K562 (cell line): ENCODE data around the gene ID1. TPM values are rescaled to one million over a fixed set of nuclear protein-coding genes. Genes with fewer than 3 reads are reported as not detected.

Experiments
- ATAC-seq: fragments of 200-7000 bp; cut with Tn5 transposase; 3 replicates; pipeline ENCODE4 v1.9.1; 2020; ENCODE audit warnings: moderate library complexity
- BruUV-seq: library from RNA; stranded (reverse); fragments of 400-500 nt; replicated peaks from 2 replicates; lab custom pipeline; 2021; lab: Mats Ljungman, UMichigan
- CTCF ChIA-PET: fragments of 300-600 bp; formaldehyde crosslinking; extraction: SDS; loops from one replicate; lab custom pipeline; 2021; ENCODE audit warnings: low intra/inter-chr PET ratio; lab: Yijun Ruan, JAX
- POLR2A ChIA-PET: fragments of 300-600, 350-650 bp; sonication (Branson Sonifier 250); formaldehyde crosslinking; extraction: SDS; loops from one replicate; lab custom pipeline; 2021; ENCODE audit warnings: antibody characterized with exemption, inconsistent platforms; lab: Yijun Ruan, JAX
- DNase-seq, 4 experiments: peaks; one replicate each; pipeline versions ENCODE4 v3.0.0 to v3.0.0-alpha.2; 2011 to 2018; ENCODE audit warnings: low spot score in 3 of 4, mixed read lengths in 3 of 4; ENCODE audit errors: extremely low read depth in 1 of 4
- FAIRE-seq: peaks from 2 replicates; lab custom pipeline; 2011; peaks lifted over from hg19 to GRCh38; lab: Jason Lieb, UNC
- H2AFZ ChIP-seq: 2 replicates; pipeline ENCODE4 v1.6.0; 2011; ENCODE audit warnings: low read depth, low read length, control low read depth, inconsistent platforms
- H3K27ac ChIP-seq: fragments of 200-600 bp; 3 replicates; pipeline ENCODE4 v1.8.0; 2011; ENCODE audit warnings: low read depth, mild to moderate bottlenecking, control low read depth, inconsistent platforms, low read length, moderate library complexity, mixed read lengths; ENCODE audit errors: extremely low read depth
- H3K27me3 ChIP-seq, 2 experiments: fragments of 300-600 bp in 1 of 2; 2 replicates in 1 of 2; 3 replicates in 1 of 2; pipeline versions ENCODE4 v1.6.0 to v1.8.0; 2011; ENCODE audit warnings: inconsistent platforms in 2 of 2, low read length in 2 of 2, mild to moderate bottlenecking in 1 of 2, mixed read lengths in 1 of 2, moderate library complexity in 1 of 2; ENCODE audit not compliant: control insufficient read depth in 2 of 2, insufficient read depth in 2 of 2
- H3K36me3 ChIP-seq: fragments of 300-600 bp; 3 replicates; pipeline ENCODE4 v1.8.0; 2011; ENCODE audit warnings: mild to moderate bottlenecking, low read length, inconsistent platforms; ENCODE audit not compliant: control insufficient read depth, insufficient read depth
- H3K4me1 ChIP-seq, 2 experiments: fragments of 200-600 bp in 1 of 2; replicated peaks in 1 of 2; 2 replicates in 1 of 2; 3 replicates in 1 of 2; pipeline versions ENCODE4 v1.5.1 to v1.8.0; 2011; ENCODE audit warnings: inconsistent platforms in 2 of 2, low read length in 2 of 2, mild to moderate bottlenecking in 1 of 2, mixed read lengths in 1 of 2, moderate library complexity in 1 of 2; ENCODE audit not compliant: control insufficient read depth in 2 of 2, insufficient read depth in 2 of 2
- H3K4me2 ChIP-seq: 2 replicates; pipeline ENCODE4 v1.6.1; 2011; ENCODE audit warnings: low read length, control low read depth, inconsistent platforms, mixed read lengths; ENCODE audit not compliant: insufficient read depth
- H3K4me3 ChIP-seq: fragments of 200-600 bp; sonication (generic), shearing (Covaris generic); 2 replicates; pipeline ENCODE4 v1.5.1; 2016; ENCODE audit warnings: control low read depth, inconsistent platforms
- H3K79me2 ChIP-seq: fragments of 200-600 bp; 3 replicates; pipeline ENCODE4 v1.8.0; 2011; ENCODE audit warnings: low read length, inconsistent platforms; ENCODE audit not compliant: control insufficient read depth, insufficient read depth
- H3K9ac ChIP-seq, 2 experiments: 2 replicates each; pipeline versions ENCODE4 v1.6.0 to v1.6.1; 2011; ENCODE audit warnings: low read depth in 2 of 2, low read length in 2 of 2, control low read depth in 1 of 2, inconsistent platforms in 1 of 2, mild to moderate bottlenecking in 1 of 2, mixed read lengths in 1 of 2; ENCODE audit not compliant: insufficient read depth in 1 of 2
- H3K9me1 ChIP-seq: one replicate; pipeline ENCODE4 v1.6.0; 2011; ENCODE audit warnings: inconsistent platforms, mild to moderate bottlenecking, low read length, moderate library complexity; ENCODE audit not compliant: control insufficient read depth, insufficient read depth
- H3K9me3 ChIP-seq: replicated peaks from 2 replicates; pipeline ENCODE4 v1.5.1; 2011; ENCODE audit warnings: low read depth, low read length, inconsistent platforms; ENCODE audit not compliant: control insufficient read depth, insufficient read depth
- H4K20me1 ChIP-seq: replicated peaks from 2 replicates; pipeline ENCODE4 v1.6.1; 2011; ENCODE audit warnings: low read length, inconsistent platforms, mixed read lengths; ENCODE audit not compliant: control insufficient read depth, insufficient read depth
- ATF6 ChIP-seq: sonication (generic); formaldehyde crosslinking; IDR thresholded peaks from 2 replicates; pipeline ENCODE4 v1.4.0; 2020; ENCODE audit warnings: mild to moderate bottlenecking, missing genetic modification reagents
- MAFG ChIP-seq: fragments of 450-650 bp; conservative IDR thresholded peaks from 2 replicates; pipeline ENCODE4 v1.6.1; 2016; ENCODE audit warnings: missing genetic modification characterization, missing compliant biosample characterization
- MCM3 ChIP-seq: fragments of 450-650 bp; IDR thresholded peaks from 2 replicates; pipeline ENCODE4 v1.6.1; 2016
- MYBL2 ChIP-seq, 2 experiments: fragments of 450-650 bp in 1 of 2; sonication (generic) in 1 of 2; formaldehyde crosslinking in 1 of 2; IDR thresholded peaks; 2 replicates each; pipeline versions ENCODE4 v1.6.1 to v1.8.1; 2017 to 2022; ENCODE audit warnings: borderline replicate concordance in 1 of 2, inconsistent platforms in 1 of 2, low read depth in 1 of 2, mild to moderate bottlenecking in 1 of 2, missing genetic modification reagents in 1 of 2, moderate library complexity in 1 of 2
- PCBP2 ChIP-seq: fragments of 200-400 bp; formaldehyde crosslinking; IDR thresholded peaks from 2 replicates; pipeline ENCODE4 v1.6.1; 2018; ENCODE audit warnings: low read length, low read depth, mild to moderate bottlenecking, moderate library complexity; ENCODE audit not compliant: poor library complexity, severe bottlenecking
- RNF2 ChIP-seq: sonication (generic); IDR thresholded peaks from 2 replicates; pipeline ENCODE4 v1.6.1; 2016
- SMARCC2 ChIP-seq: fragments of 450-650 bp; IDR thresholded peaks from 2 replicates; pipeline ENCODE4 v1.6.1; 2017; ENCODE audit warnings: antibody characterized with exemption, moderate library complexity, mild to moderate bottlenecking, low read depth
- U2AF2 ChIP-seq: fragments of 200-400 bp; formaldehyde crosslinking; optimal IDR thresholded peaks from 2 replicates; pipeline ENCODE3; 2017; ENCODE audit warnings: low read depth, mild to moderate bottlenecking, low read length
- ZBTB17 ChIP-seq: fragments of 450-650 bp; formaldehyde crosslinking; IDR thresholded peaks from 2 replicates; pipeline ENCODE4 v1.4.0; 2020; ENCODE audit warnings: mild to moderate bottlenecking
- ZNF146 ChIP-seq: IDR thresholded peaks from one replicate; pipeline ENCODE4 v1.6.1; 2018; ENCODE audit warnings: missing compliant biosample characterization; ENCODE audit not compliant: unreplicated experiment
- ZNF583 ChIP-seq: fragments of 250-450 bp; sonication (Bioruptor Pico); IDR thresholded peaks from 2 replicates; pipeline ENCODE4 v1.4.0; 2020
- ZNF830 ChIP-seq: fragments of 250-450 bp; sonication (Bioruptor Pico); IDR thresholded peaks from 2 replicates; pipeline ENCODE4 v1.5.0; 2021; ENCODE audit warnings: mild to moderate bottlenecking
- WGBS: fragments of 100-300 bp; shearing (Covaris generic); methylation state at CpG from one replicate; pipeline ENCODE4 v1.1.6; 2016; ENCODE audit warnings: low coverage, mixed read lengths; ENCODE audit not compliant: insufficient coverage; ENCODE audit errors: missing lambda C conversion rate; 5-methylcytosine and 5-hydroxymethylcytosine counted together
- in situ Hi-C: fragments of 300-500 bp; cut with MboI; formaldehyde crosslinking; loops from 4 replicates; pipeline ENCODE4 v1.15.0; 2018; ENCODE audit warnings: inconsistent platforms, mixed read lengths
- intact Hi-C: fragments of 100-400 bp; cut with micrococcal nuclease; formaldehyde crosslinking; loops from 2 replicates; pipeline ENCODE4 v1.14.2; 2022
- polyA plus RNA-seq, 8 experiments: library from polyadenylated mRNA; depleted of rRNA in 4 of 8; stranded (reverse) in 5 of 8; unstranded in 3 of 8; fragments of >200 nt; fragmentation: Nextera tagmentation in 2 of 8; fragmentation: Illumina TruSeq in 1 of 8; extraction: Ambion mirVana in 2 of 8; extraction: Trizol in 1 of 8; gene quantifications; 2 replicates each; pipeline versions ENCODE4 v1.2.1 to v1.2.3, GENCODE V29; 2011 to 2014; ENCODE audit warnings: inconsistent platforms in 1 of 8, missing spikeins in 1 of 8
- total RNA-seq, 7 experiments: library from RNA; depleted of rRNA in 6 of 7; stranded (reverse); fragments of >200 nt in 6 of 7; fragmentation: Illumina TruSeq in 2 of 7; extraction: Trizol in 2 of 7; gene quantifications; 2 replicates each; pipeline versions ENCODE4 v1.2.1 to v1.2.3, GENCODE V29; 2011 to 2021; ENCODE audit warnings: low replicate concordance in 1 of 7
- TF ChIP-seq, protein P1 (sequence below): fragments of 450-650 bp; formaldehyde crosslinking; IDR thresholded peaks from 2 replicates; pipeline ENCODE4 v1.4.0; 2020; ENCODE audit warnings: mild to moderate bottlenecking, moderate library complexity
- TF ChIP-seq, protein P2 (sequence below): fragments of 450-650 bp; IDR thresholded peaks from 2 replicates; pipeline ENCODE4 v1.6.1; 2016; ENCODE audit warnings: low read depth, mild to moderate bottlenecking, moderate library complexity

ID1 gene
- total and polyA plus RNA-seq, 9 of the 15 experiments (the other 6 are each of a cell fraction or from before 2014, with no cell fraction given): 1.4 to 358 (median 65.0) TPM

DNA sequence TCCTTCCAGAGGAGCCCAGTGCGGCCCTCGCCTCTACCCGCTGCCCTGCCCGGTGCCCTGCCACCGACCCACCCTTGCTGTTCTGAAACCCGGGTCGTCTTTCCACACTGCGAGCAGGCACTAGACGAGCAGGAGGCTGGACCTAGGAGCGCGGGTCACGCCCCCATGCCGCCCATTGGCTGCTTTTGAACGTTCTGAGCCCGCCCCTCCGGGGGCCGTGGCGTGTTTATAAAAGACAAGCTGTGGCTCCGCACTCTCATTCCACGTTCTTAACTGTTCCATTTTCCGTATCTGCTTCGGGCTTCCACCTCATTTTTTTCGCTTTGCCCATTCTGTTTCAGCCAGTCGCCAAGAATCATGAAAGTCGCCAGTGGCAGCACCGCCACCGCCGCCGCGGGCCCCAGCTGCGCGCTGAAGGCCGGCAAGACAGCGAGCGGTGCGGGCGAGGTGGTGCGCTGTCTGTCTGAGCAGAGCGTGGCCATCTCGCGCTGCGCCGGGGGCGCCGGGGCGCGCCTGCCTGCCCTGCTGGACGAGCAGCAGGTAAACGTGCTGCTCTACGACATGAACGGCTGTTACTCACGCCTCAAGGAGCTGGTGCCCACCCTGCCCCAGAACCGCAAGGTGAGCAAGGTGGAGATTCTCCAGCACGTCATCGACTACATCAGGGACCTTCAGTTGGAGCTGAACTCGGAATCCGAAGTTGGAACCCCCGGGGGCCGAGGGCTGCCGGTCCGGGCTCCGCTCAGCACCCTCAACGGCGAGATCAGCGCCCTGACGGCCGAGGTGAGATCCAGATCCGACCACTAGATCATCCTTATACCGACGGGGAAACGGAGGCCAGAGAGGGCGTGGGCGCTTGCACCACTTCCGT lies at the start of gene ID1 (continued):
- TF ChIP-seq, protein P1, sequence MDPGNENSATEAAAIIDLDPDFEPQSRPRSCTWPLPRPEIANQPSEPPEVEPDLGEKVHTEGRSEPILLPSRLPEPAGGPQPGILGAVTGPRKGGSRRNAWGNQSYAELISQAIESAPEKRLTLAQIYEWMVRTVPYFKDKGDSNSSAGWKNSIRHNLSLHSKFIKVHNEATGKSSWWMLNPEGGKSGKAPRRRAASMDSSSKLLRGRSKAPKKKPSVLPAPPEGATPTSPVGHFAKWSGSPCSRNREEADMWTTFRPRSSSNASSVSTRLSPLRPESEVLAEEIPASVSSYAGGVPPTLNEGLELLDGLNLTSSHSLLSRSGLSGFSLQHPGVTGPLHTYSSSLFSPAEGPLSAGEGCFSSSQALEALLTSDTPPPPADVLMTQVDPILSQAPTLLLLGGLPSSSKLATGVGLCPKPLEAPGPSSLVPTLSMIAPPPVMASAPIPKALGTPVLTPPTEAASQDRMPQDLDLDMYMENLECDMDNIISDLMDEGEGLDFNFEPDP: no peak
- TF ChIP-seq, protein P2, sequence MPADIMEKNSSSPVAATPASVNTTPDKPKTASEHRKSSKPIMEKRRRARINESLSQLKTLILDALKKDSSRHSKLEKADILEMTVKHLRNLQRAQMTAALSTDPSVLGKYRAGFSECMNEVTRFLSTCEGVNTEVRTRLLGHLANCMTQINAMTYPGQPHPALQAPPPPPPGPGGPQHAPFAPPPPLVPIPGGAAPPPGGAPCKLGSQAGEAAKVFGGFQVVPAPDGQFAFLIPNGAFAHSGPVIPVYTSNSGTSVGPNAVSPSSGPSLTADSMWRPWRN: no peak
- TF ChIP-seq ZNF583 (CRISPR knock-in tag): no peak
- no peak for TF ChIP-seq MAFG
- no peak for TF ChIP-seq ZBTB17 (CRISPR knock-in tag)
- no peak for TF ChIP-seq ZNF146 (CRISPR knock-in tag)

GRCh38 chr20:31559704-31560093 lies 45.4 kb upstream of the ID1 start:
- no peak for FAIRE-seq
- 0 out of 2 replicates have a peak overlapping the region, but pooled peaks have one; percentile 6 for H3K4me2 ChIP-seq
- POLR2A ChIA-PET: interaction anchor here (0.6 to 8.8 kb wide), 7 partner anchors 14 to 110 kb away, joined by 3 to 89 read pairs (median 6); partner anchors contain the start of gene ID1
- intact Hi-C loops: loop anchor here (1.0 to 5.0 kb wide), 4 partner anchors 54 to 278 kb away; partner anchors contain the start of gene BCL2L1
- peaks cover 7% of the 10 kb centered on the region for H3K9me1 ChIP-seq
- H3K79me2 ChIP-seq: no peaks in the 10 kb centered on the region; the same call in 2 of the 3 replicates
- 67% methylated on average over 2 of the region's 2 CpGs for WGBS
- peaks cover 15 to 28% of the 10 kb centered on the region in 2 experiments; a peak in 4 of 5 replicates for H3K4me1 ChIP-seq
- ATAC-seq: no peak
- CTCF ChIA-PET: interaction anchor here (0.6 to 12.8 kb wide), 3 partner anchors 10 to 164 kb away, joined by 3 to 304 read pairs (median 7); no protein-coding TSS in a partner anchor
- H3K27me3 ChIP-seq: no peaks in the 10 kb centered on the region
- H3K36me3 ChIP-seq: peaks cover 77% of the 10 kb centered on the region
- no TSS peak for BruUV-seq
- in situ Hi-C loops: loop anchor here (5.0 kb wide), 1 partner anchor 53 kb away; no protein-coding TSS in a partner anchor
- H3K4me3 ChIP-seq: no peak overlapping the region
- H3K9me3 ChIP-seq: no peaks in the 10 kb centered on the region
- peak overlapping the region; percentile 44; the same call in 2 of the 3 replicates for H3K27ac ChIP-seq
- H4K20me1 ChIP-seq: 0 out of 2 replicates have a peak, but pooled peaks cover 5% of the 10 kb centered on the region
- DNase-seq: peak in 1 of 4 experiments; percentile 33
- H2AFZ ChIP-seq: no peak overlapping the region
- no peak overlapping the region; a peak in 1 of 4 replicates for H3K9ac ChIP-seq
- TF ChIP-seq ZNF830 (no peak), SMARCC2 (no peak), PCBP2 (no peak), MCM3 (no peak), ATF6 (no peak), U2AF2 (no peak), MYBL2 (IDR thresholded peaks at IDR 0.05; ENCODE audit: low read depth) (no peak), MYBL2 (CRISPR knock-in tag; IDR thresholded peaks at IDR 0.05; ENCODE audit: borderline replicate concordance) (no peak), RNF2 (no peak)
